ENCODE data around the gene TTLL7. TPM values are rescaled to one million over a fixed set of nuclear protein-coding genes. Genes with fewer than 3 reads are reported as not detected.

The TTLL7 gene
- total and polyA plus RNA-seq, 9 of the 15 experiments (the other 6 are each of a cell fraction or from before 2014, with no cell fraction given), result 0.63 to 2.6 (median 1.7) TPM

DNA sequence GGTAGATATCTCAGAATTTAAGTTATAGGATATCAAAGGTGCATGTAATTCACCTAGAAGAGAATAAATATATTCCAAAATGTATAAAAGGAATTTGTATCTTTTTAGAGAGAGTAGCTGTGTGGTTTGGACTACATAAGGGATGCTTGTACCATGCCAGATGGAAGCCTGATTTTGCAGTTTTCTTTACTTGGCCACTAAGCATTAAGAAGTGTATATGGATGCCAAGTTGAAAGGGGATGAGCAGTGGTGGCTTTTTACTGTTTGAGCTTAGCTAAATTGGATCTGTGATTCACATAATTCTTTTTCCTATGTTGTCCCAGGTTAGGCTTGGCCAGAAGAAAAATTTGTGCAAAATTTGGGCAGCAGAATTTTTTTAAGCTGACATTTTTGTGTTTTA lies 43.5 kb upstream of the TTLL7 start (continued):
- TF ChIP-seq, protein P1, sequence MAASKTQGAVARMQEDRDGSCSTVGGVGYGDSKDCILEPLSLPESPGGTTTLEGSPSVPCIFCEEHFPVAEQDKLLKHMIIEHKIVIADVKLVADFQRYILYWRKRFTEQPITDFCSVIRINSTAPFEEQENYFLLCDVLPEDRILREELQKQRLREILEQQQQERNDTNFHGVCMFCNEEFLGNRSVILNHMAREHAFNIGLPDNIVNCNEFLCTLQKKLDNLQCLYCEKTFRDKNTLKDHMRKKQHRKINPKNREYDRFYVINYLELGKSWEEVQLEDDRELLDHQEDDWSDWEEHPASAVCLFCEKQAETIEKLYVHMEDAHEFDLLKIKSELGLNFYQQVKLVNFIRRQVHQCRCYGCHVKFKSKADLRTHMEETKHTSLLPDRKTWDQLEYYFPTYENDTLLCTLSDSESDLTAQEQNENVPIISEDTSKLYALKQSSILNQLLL (CRISPR knock-in tag; IDR thresholded peaks at IDR 0.05; ENCODE audit: borderline replicate concordance), result no peak
- TF ChIP-seq MCM2 (IDR thresholded peaks at IDR 0.05; ENCODE audit: low read depth) (no peak), LEF1 (IDR thresholded peaks at IDR 0.05) (no peak), PHF8 (IDR thresholded peaks at IDR 0.05; ENCODE audit: borderline replicate concordance, low read length) (no peak), PTTG1 (tag; IDR thresholded peaks at IDR 0.05; ENCODE audit: low read depth) (no peak), ETV5 (CRISPR knock-in tag; IDR thresholded peaks at IDR 0.05; ENCODE audit: low read depth) (no peak), PHF21A (IDR thresholded peaks at IDR 0.05; ENCODE audit: borderline replicate concordance, low read depth) (no peak), TFAM (CRISPR knock-in tag; conservative IDR thresholded peaks at IDR 0.05) (no peak)
- TF ChIP-seq, protein P2, sequence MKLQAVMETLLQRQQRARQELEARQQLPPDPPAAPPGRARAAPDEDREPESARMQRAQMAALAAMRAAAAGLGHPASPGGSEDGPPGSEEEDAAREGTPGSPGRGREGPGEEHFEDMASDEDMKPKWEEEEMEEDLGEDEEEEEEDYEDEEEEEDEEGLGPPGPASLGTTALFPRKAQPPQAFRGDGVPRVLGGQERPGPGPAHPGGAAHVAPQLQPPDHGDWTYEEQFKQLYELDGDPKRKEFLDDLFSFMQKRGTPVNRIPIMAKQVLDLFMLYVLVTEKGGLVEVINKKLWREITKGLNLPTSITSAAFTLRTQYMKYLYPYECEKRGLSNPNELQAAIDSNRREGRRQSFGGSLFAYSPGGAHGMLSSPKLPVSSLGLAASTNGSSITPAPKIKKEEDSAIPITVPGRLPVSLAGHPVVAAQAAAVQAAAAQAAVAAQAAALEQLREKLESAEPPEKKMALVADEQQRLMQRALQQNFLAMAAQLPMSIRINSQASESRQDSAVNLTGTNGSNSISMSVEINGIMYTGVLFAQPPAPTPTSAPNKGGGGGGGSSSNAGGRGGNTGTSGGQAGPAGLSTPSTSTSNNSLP (IDR thresholded peaks at IDR 0.05; ENCODE audit: borderline replicate concordance, low read depth, low read length), result no peak
- TF ChIP-seq, protein P3, sequence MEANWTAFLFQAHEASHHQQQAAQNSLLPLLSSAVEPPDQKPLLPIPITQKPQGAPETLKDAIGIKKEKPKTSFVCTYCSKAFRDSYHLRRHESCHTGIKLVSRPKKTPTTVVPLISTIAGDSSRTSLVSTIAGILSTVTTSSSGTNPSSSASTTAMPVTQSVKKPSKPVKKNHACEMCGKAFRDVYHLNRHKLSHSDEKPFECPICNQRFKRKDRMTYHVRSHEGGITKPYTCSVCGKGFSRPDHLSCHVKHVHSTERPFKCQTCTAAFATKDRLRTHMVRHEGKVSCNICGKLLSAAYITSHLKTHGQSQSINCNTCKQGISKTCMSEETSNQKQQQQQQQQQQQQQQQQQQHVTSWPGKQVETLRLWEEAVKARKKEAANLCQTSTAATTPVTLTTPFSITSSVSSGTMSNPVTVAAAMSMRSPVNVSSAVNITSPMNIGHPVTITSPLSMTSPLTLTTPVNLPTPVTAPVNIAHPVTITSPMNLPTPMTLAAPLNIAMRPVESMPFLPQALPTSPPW (CRISPR knock-in tag; IDR thresholded peaks at IDR 0.05), result no peak
